GM20000 (cell line): ENCODE measurements around the gene ALG8.

Source experiments
- DNase-seq: peaks from one replicate; pipeline ENCODE4 v3.0.0; 2012; ENCODE audit warnings: low spot score
- TF ChIP-seq, protein P1 (sequence below): IDR thresholded peaks from 2 replicates; pipeline ENCODE4 v1.5.1; 2012; ENCODE audit warnings: mild to moderate bottlenecking, control low read depth; ENCODE audit errors: extremely low read depth, missing control alignments

The ALG8 gene

DNA sequence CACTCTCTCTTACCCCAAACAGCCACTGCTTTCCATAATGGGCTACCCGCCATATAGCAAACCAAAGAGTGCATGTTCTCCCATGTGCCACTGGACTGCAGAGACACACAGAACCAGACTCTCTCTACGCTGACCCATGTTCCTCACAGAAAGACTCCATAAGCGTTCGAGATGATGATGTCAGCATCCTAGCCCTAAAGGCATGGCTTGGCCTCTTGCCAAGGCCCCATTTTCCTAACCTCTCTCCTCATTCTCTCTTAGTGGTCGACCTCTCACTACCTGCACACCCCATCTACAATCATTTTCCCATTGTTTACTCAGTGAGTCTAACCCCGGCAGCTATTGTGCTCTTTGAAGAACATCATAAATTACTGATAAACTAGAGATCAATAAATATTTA, 64.7 kb downstream of the ALG8 start:
- no peak for DNase-seq
- TF ChIP-seq, protein P1, sequence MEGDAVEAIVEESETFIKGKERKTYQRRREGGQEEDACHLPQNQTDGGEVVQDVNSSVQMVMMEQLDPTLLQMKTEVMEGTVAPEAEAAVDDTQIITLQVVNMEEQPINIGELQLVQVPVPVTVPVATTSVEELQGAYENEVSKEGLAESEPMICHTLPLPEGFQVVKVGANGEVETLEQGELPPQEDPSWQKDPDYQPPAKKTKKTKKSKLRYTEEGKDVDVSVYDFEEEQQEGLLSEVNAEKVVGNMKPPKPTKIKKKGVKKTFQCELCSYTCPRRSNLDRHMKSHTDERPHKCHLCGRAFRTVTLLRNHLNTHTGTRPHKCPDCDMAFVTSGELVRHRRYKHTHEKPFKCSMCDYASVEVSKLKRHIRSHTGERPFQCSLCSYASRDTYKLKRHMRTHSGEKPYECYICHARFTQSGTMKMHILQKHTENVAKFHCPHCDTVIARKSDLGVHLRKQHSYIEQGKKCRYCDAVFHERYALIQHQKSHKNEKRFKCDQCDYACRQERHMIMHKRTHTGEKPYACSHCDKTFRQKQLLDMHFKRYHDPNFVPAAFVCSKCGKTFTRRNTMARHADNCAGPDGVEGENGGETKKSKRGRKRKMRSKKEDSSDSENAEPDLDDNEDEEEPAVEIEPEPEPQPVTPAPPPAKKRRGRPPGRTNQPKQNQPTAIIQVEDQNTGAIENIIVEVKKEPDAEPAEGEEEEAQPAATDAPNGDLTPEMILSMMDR: no peak

DNA sequence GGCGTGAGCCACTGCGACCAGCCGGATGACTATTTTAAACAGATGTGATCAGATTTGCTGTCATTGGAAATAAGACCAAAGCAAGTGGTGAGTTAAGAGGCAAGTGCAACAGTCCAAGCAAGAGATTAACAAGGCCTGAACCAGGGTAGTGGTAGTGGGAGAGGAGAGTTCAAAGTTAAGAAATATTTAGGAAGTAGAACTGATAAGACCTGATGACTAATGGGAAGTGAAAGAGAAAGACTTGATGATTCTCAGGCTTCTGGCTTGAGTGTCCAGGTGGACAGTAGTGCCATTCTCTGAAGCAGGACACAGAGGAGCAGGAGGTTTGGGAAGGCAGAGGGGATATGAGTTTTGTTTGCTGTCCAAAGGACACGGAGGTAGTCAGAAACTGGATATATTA, 67.0 kb downstream of the ALG8 start:
- TF ChIP-seq, protein P1: no peak
- DNase-seq: no peak

DNA sequence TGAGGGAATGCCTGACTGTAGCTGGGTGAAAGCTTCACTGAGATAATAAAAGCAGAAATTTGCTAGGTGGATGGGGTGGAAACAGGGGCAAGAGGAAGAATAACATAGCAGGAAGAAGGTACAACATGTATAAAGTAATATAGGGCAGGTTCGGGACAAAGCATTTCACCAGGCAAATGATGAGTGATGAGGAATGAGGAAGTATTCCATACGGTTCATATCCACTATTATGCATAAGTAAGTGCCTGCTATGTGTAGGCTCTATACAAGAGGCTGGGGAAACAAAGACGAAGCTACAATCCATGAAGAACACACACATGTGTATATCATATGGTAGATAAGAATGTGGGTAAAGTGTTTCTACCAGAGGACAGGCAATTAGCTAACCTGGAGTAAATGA, 67.7 kb downstream of the ALG8 start:
- DNase-seq: no peak
- TF ChIP-seq, protein P1: no peak

DNA sequence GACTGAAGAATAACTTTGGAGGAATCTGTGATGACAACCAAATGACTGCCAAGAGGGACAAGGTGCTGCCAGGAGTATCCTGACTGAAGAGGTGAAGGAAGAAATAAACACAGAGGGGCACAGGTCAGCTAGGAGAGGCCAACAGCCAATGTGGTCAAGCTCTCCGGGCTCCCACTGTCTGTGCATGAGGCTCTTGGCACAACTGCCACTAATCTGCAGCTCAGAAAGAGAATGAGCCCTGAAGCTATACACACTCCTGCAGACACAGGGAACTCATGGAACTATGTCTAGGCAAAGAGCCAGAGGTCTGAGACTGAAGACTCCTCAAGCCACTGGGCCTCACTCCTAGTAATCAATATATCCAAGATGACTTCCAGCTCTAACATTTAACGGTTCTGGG, 68.8 kb downstream of the ALG8 start:
- TF ChIP-seq, protein P1: no peak
- no peak for DNase-seq

- no peak for DNase-seq
- TF ChIP-seq, protein P1: no peak
Observed at GRCh38 chr11:78069465-78069864, 70.0 kb downstream of the ALG8 start.

GRCh38 chr11:78067704-78068103, 71.7 kb downstream of the ALG8 start:
- DNase-seq: no peak
- TF ChIP-seq, protein P1: no peak

- TF ChIP-seq, protein P1: no peak
Observed at GRCh38 chr11:78066471-78066870, 73.0 kb downstream of the ALG8 start.

More at GRCh38 chr11:78066471-78066870, 73.0 kb downstream of the ALG8 start:
- no peak for DNase-seq
